Activated CD4-positive, alpha-beta T cell treated with anti-CD3 and anti-CD28 coated beads, Interleukin-2, amount 50 U/mL, for 48 hours (primary cell): ENCODE results near the gene SLF2.
"Not testable (repeated sequence)": the region's sequence is repeated elsewhere in the genome, so short reads cannot be mapped to it uniquely, and the experiment has no call there.

Experiments used
- DNase-seq, 2 experiments: peaks; one replicate each; pipeline ENCODE4 v3.0.0-alpha.2; 2020

SLF2 gene

DNA sequence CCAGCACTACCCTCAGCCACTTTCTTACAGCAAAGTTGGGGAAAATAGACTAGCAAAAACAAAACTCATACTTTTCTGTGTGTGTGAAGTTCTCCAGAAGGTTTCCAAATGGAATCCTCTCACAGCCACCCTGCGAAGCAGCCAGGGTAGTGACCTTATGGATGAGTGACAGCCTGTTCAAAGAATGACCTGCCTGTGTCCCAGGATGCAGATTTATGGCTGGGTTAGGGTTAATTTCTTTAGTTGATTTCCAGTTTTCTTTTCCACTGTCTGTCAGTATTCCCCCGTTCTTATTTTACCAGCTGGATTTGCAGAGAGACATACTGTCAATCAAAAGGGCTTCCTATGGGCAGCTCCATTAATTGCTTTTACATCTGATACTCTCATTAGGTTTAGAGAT, 54.1 kb downstream of the SLF2 start:
- DNase-seq, result no peak

DNA sequence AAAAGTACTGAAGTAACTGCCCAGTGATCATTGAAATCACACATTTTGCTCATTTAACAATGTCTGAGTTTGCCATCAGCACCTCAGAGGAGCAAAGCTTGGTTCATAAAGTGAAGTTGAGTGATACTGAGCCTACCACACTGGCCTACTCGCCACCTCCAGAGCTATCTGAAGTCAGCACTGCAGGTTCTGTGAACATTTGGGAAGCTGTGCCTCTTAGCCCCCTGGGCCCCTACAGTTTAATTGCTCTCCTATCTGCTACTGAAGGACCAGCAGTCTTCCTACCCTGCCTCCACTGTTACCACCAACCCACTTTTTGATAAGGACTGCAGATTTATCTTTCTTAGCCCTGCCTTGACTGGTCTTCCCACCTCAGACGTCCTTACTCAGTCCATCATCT, 54.6 kb downstream of the SLF2 start:
- no peak for DNase-seq

DNA sequence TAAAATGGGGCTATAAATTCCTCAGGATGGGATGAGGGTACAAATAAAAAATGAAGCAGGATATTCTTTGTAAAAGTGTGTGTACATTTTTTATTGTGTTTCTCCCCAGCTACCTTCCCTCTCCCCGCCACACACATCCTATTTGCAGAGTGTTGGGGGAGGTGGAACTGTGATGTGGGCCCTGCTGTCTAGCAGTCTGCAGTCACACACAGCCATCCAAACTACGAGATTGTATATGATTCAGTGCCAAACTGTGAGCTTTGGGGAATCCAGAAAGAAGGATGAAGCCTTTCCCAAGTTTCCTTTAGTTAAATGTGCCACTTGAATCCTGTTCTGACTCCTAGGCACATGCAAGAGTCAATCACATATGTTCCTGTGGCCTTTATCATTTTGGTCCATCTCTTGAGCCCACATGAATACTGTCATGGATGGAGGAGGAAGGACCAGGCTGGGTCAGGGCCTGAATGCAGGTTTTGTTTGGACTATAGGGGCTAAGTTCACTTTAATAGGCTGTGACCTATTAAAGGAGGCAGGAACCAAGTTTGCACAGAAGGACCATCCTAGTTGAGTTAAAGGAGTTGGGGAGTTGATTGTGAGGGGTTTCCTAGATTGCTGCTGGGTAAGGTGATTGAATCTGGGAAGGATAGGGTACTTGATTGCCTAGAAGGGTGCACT, 55.4 kb downstream of the SLF2 start:
- no peak for DNase-seq

DNA sequence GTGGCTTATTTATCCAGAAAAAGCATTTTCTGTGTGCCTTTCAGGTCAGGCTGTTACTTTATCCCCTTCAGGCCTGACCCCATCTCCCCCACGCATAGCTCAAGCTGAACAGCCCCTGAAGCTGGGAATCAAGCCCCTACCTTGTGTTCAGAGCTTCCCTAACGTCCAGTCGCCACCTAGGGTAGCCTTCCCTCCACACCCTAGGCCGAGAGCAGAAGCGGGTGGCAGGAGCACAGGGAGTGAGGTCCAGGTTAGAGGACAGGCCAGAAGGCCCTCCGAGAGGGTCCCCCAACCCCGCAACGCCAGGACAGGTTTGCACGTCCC, 56.1 kb downstream of the SLF2 start:
- DNase-seq, result no peak

DNA sequence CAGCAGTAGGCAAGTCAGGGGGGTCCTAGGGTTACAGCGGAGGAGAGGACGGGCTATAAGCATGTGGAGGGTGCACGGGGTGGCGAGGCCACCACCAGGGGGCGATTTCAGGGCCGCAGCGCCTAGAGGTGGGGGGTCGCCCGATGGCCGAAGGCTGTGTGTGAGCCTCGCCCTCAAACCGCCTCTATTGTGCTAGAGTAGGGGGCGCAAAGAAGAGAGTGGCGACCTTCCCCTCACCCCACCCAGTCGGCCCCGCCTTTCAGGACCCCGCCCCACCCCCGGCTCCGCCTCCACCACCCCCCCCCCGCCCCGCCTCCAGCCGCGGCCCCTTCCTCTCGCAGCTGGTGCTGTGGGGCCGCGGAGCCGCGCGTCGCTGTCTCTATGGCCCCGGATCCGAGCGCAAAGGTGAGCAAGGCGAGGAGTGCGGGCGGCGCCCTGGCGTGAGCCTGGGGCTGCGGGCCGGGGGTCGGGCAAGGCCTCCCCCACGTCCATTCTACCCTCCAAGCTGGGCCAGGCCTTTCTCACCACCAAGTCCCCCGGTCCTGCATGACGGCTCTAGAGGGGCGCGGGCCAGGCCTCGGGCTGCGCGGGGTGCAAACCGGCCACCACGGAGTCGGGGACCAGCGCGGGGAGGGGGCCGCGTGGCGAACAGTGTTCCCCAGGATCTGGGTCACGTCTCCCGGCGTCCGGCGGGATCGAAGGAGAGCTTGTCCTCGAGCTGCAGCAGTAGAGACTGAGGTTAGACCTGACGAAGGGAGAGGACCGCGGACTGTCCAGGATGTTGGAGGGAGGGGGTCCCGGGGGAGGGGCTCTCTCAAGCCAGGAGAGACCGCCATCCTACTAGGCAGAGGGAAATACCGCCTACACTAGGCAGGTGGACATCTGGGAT, 56.7 kb downstream of the SLF2 start, which contains the start of gene SEMA4G:
SEMA4G (plus strand) TSS at position 318 of the 889 bp plus-strand sequence. CDS start 3,409 bp downstream, outside the sequence.
- peak; percentile 46 to 53 for DNase-seq

DNA sequence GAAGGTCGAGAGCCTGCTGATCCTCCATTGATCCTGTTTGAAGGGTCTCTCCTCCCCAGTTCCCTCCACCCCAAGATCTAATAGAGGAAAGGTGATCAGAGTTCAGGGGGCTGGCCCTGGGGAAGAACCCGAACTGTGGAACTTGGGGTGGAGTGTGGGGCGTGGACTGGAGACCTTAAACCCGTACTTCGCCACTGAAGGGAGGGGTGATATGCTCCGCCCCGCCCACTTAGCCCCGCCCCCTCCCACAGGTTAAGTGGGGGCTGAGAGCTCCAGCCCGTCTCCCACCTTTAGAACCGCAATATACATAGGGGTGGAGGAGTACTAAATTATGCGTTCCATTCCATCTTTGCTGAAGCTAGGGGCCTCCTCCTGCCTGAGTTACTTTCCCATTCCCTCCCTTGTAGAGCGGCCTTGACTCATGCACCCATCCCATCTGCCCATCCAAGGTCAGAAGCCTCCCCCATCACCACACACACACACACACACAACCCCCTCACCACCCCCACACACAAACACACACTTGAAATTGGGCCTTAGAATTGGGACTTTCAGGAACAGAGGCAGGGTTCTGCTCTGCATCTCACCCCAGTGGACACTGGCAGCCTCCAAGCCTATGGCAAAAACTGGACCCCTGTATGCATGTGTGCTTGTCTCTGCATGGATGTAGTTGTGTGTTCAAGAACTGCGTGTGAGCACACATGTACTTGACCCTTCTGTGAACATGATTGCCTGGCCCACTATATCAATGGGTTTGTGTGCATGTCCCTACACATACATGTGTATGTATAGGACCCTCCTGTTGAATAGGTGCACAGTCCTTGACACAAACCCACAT, 57.5 kb downstream of the SLF2 start:
- DNase-seq, result peak in 1 of 2 experiments; percentile 26

DNA sequence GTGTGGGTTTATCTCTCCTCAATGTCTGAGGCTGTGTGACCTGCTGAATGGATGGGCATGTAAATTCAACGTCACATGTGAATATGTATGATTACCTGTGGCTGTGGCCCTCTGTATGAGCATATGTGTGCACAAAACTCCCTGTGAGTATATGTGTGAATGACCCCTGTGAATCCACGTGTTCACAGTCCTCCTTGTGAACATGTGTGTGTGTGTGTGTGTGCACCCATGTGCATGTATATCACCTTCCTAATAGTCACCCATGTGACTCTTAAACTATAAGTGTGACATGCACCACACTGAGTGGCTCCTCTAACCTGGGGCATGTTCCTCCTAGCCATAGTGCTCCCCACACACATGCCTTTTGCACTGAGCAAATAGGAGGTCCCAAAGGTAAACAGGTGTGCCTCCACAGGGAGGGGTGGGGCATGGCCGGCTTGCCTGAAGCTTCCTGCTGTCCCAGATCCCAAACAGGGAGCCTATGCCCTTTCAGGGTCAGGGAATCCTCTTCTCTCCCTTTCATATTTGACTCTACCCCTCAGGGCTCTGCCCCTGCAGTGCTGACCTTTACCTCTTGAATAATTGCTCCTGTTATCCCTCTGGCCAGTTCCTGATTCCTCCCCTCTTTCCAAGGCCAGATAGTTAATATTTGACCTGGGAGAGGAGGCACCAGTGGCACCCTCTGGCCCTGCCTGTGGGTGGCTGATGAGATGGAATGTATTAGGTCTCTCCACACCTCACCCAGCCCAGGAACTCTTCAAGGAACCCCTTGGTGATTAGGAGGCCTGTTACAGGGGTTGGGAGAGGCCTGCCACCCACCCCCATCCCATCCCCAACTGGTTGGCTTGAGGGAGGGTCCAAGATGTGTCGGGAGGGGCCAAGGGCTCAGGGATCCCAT, 58.4 kb downstream of the SLF2 start:
- DNase-seq, result no peak

DNA sequence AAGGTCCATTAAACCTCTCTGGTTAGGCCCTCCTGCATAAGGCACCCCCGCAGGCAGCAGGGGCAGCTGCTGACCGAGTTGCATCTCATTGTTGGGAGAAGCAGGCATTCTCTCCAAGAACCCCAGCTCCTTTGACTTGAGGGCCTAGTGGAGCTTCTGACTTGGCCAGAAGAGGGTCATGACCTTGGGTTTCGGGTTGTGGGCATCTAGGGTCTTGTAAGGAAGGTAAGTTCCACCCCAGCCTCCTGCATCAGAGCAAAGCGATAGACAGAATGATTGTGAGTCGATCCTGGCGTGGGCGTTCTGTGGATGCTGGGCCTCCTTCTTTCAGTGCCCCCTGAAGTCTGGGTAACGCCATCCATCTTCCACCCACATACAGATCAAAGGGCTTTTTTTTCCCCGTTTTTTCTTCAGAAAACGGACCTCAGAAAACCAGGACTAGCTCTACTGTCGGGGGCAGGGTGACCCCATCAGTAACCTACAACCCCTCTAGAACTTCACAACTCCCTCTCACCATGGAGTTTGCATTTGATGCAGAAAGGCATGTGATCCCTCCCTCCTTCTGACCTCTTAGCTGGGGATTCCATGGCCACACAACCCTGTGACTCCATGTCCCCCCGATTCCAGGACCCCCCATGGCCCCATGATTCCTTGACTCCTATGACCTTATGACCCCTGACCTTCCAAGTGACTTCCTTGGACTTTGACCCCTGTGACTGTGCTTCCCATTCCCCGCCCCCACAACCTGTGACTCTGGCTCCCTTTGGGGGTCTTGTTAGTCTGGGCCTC, 59.5 kb downstream of the SLF2 start:
- DNase-seq, result no peak

DNA sequence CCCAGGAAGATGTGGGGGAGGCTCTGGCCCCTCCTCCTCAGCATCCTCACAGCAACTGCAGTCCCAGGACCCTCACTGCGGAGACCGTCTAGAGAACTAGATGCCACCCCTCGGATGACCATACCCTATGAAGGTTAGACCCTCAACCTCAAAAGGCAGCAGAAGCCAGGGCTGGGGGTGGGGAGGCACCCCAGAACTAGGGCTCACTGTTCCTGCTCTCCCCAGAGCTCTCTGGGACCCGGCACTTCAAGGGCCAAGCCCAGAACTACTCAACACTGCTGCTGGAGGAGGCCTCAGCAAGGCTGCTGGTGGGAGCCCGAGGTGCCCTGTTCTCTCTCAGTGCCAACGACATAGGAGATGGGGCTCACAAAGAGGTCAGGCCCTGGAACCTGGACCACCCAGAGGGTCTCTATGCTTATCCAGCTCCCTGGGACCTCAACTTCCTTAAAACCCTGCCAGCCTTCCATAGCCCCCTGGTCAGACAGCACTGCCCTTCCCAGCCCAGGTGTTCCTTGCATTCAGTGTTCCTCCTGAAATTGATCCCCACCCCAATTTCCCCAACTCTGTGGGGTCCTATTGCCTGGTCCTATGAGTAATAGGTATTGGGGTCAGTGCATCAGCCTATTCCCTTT, 60.3 kb downstream of the SLF2 start:
- no peak for DNase-seq

DNA sequence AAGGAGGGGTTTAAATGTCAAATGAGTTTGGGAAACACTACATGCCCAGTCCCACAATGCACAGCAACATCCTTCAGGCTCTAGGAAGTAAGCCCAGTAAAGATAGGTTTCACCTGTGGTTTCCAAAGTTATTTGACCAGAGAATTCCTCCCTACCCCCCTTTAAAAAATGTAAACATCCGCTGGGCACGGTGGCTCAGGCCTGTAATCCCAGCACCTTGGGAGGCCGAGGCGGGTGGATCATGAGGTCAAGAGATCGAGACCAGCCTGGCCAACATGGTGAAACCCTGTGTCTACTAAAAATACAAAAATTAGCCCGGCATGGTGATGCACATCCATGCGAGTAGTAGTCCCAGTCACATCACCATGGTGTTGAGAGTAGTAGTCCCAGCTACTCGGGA, 62.6 kb downstream of the SLF2 start:
- DNase-seq, result not testable (repeated sequence)

DNA sequence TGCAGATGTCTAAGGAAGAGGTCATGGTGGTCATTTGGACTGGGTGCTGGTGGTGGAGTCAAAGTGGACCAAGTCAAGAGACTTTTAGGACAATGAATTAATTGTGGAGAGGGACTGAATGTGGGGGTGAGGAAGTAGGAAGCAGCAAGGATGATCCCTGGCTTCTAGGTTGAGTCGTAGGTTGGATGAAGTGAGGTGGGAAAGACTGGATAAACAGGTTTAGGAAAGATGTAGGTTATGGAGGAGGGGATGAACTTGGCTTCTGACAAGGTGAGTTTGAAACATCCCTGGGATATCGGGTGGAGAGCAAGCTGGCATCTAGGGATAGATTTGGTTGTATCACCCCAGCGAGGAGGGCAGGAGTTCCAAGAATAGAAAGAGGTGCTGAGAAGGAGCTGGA, 64.1 kb downstream of the SLF2 start:
- no peak for DNase-seq

DNA sequence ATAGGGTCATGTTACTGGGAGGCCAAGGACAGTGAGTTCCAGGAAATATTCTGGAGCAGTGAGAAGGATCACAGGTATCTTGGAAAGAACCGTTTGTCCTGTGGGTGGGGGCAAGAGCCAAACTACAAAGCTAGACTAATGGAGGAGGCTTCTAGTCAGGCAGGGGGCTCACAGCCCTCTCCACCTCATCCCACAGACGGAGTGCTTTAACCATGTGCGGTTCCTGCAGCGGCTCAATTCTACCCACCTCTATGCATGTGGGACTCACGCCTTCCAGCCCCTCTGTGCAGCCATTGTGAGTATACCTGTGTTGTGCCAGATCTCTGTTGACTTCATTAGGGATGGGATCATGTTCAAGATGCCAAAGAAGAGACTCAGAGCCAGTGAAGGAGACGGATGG, 64.7 kb downstream of the SLF2 start:
- DNase-seq, result no peak

DNA sequence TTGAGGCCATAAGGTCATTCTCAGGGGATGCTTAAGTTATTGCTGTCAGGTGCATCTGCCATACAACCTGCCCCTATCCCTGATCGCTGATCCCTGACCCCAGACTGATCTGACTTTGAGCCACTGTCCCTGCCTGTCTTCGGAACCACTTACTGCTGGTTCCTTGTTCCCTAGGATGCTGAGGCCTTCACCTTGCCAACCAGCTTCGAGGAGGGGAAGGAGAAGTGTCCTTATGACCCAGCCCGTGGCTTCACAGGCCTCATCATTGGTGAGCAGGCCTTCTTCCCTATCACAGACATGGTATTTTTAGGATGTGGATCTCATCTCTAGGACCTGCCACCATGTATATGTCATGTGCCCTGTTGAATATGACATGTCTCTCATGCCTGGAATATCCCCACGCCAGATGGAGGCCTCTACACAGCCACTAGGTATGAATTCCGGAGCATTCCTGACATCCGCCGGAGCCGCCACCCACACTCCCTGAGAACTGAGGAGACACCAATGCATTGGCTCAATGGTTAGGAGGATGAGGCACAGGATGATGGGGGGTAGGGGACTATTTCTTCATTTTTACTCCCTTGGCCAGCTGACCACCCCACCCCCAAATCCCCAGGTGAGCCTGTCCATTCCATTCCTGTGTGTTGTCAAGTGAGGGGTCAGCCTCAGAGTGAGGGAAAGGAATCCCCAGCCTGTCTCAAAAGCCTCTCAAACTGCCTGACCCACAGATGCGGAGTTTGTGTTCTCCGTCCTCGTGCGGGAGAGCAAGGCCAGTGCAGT, 65.5 kb downstream of the SLF2 start:
- no peak for DNase-seq

DNA sequence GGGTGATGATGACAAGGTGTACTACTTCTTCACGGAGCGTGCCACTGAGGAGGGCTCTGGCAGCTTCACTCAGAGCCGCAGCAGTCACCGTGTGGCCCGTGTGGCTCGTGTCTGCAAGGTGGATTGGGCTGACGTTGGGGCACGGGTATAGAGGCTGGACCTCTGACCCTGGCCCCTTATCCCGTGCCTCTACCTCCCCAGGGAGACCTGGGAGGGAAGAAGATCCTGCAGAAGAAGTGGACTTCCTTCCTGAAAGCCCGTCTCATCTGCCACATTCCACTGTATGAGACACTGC, 66.1 kb downstream of the SLF2 start:
- no peak for DNase-seq

DNA sequence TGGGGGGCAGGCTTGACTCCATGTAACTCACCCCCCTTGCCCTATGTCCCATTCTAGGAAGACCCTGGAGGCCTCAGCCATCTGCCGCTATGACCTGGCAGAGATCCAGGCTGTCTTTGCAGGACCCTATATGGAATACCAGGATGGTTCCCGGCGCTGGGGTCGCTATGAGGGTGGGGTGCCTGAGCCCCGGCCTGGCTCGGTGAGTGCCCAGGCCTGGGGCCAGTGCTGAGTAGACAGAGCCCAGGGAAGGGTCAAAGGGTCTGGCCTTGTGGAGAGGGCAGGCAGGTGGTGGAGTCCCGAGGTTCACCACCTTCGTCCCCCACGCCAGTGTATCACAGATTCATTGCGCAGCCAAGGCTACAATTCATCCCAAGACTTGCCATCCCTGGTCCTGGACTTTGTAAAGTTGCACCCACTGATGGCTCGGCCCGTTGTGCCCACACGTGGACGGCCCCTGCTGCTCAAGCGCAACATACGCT, 67.1 kb downstream of the SLF2 start:
- DNase-seq, result no peak

DNA sequence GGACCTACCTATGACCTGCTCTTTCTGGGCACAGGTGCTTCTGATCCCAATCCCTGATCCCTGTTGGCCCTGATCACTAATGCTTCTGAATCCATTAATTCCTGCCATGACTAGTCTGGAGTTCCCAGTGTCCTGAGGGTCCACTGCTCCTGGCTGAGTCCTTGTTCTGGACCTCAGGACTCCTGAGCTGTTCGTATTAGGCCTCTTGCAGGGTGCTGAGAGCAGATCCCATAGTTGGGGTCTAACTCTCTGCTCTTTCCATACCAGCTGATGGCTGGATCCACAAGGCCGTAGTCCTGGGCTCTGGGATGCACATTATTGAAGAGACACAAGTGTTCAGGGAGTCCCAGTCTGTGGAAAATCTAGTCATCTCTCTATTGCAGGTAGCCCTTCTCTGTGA, 67.5 kb downstream of the SLF2 start:
- DNase-seq, result no peak

DNA sequence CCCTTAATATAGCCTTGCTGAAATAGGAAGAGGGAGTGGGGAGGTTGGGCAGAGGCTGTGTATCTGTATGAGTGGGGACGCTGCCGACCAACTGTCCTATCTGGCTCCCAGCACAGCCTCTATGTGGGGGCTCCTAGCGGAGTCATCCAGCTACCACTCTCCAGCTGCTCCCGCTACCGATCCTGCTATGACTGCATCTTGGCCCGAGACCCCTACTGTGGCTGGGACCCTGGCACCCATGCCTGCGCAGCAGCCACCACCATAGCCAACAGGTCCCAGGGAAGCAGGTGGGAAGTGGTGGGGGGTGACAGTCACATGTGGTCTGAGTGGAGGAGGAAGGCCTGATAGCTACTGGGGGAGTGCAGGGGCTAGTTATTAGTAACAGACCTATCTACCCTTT, 67.9 kb downstream of the SLF2 start:
- no peak for DNase-seq

DNA sequence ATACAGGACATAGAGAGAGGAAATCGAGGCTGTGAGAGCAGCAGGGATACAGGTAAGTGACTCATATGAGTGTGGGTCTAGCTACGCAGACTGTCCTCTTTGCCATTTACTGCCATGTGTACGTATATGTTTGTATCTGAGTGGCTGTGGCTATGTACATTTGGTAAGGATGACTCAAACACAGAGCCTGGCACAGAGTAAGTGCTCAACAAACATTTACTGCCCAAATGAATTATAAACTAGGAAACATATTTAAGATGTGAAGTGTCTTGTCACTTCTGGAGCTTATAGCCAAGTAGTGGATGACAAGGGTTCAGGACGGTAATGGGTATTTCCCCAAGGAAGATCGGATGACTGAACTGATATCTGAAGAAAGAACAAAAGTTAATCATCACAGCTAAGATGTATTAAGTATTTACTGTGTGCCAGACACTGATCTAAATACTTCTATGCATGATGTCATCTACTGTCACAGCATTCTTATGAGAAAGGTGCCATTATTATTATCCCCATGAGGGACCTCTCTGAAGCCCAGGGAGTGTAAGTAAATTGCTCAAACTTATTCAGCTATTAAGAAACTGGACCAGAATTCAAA, 68.5 kb downstream of the SLF2 start:
- no peak for DNase-seq

DNA sequence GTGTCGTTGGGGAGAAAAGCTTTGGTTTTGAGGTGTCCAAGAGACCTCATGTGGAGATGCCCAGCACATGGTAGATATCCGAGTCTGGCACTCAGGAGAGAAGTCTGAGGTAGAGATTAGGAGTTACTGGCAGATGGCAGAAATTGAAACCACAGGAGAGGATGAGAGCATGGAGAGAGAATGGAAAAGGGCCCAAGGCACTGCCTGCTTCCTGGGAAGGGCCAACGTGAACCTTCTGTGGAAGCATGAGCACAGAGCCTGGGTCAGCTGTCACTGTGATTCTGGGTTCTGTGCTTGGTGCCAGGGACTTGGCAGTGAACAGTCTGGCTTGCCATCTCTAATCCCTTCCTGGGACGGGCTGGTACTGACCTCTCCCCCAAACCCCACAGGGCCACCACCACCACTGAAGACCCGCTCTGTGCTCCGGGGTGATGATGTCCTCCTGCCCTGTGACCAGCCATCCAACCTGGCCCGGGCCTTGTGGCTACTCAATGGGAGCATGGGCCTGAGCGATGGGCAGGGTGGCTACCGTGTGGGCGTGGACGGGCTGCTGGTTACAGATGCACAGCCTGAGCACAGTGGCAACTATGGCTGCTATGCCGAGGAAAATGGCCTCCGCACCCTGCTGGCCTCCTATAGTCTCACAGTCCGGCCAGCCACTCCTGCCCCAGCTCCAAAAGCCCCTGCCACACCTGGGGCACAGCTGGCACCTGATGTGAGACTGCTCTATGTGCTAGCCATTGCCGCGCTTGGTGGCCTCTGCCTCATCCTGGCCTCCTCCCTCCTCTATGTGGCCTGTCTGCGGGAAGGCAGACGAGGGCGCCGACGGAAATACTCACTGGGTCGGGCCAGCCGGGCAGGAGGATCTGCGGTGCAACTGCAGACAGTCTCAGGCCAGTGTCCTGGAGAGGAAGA, 70.4 kb downstream of the SLF2 start:
- no peak for DNase-seq
